Heart right ventricle (tissue), 16 donors: ENCODE results near the gene ZIC1. TPM values are rescaled to one million over a fixed set of nuclear protein-coding genes. Genes with fewer than 3 reads are reported as not detected.

ENCODE experiments used
- ATAC-seq, 8 donors: fragments of 200-7000 bp; cut with Tn5 transposase; one replicate each; pipeline ENCODE4 v1.9.1; 2020; ENCODE audit warnings: mild to moderate bottlenecking in 8 of 8, moderate library complexity in 8 of 8, moderate number of reproducible peaks in 1 of 8
- DNase-seq, 2 donors: peaks; one replicate each; pipeline ENCODE4 v3.0.0-alpha.2; 2020
- H3K27ac ChIP-seq, 10 donors: fragments of 200-600 bp; sonication (generic) in 2 of 10; one replicate each; pipeline versions ENCODE4 v1.5.0 to v1.8.0; 2020 to 2022; ENCODE audit warnings: mild to moderate bottlenecking in 3 of 10
- H3K27me3 ChIP-seq, 7 donors: fragments of 200-600 bp; one replicate each; pipeline ENCODE4 v1.8.0; 2021 to 2022; ENCODE audit warnings: mild to moderate bottlenecking in 2 of 7
- H3K36me3 ChIP-seq, 9 donors: fragments of 200-600 bp; sonication (generic) in 1 of 9; one replicate each; pipeline versions ENCODE4 v1.5.0 to v1.8.0; 2020 to 2022; ENCODE audit warnings: mild to moderate bottlenecking in 2 of 9
- H3K4me1 ChIP-seq, 9 donors: fragments of 200-600 bp; sonication (generic) in 1 of 9; one replicate each; pipeline versions ENCODE4 v1.5.0 to v1.8.0; 2020 to 2022; ENCODE audit warnings: mild to moderate bottlenecking in 4 of 9
- H3K4me3 ChIP-seq, 10 donors: fragments of 200-600 bp; sonication (generic) in 2 of 10; one replicate each; pipeline versions ENCODE4 v1.5.0 to v1.8.0; 2020 to 2022; ENCODE audit warnings: mild to moderate bottlenecking in 7 of 10, moderate library complexity in 2 of 10
- H3K9me3 ChIP-seq, 11 donors: fragments of 200-600 bp in 10 of 11; sonication (generic) in 2 of 11; one replicate each; pipeline versions ENCODE4 v1.5.0 to v1.8.0; 2013 to 2022; ENCODE audit warnings: mild to moderate bottlenecking in 2 of 11, control low read depth in 1 of 11, moderate library complexity in 1 of 11
- CTCF ChIP-seq, 9 donors: fragments of 200-600 bp; sonication (generic) in 2 of 9; IDR thresholded peaks; one replicate each; pipeline versions ENCODE4 v1.5.0 to v1.8.0; 2021 to 2022; ENCODE audit warnings: antibody characterized with exemption in 9 of 9, mild to moderate bottlenecking in 5 of 9, moderate library complexity in 1 of 9
- WGBS, 2 donors: extraction: QIAGEN DNeasy Blood & Tissue Kit; methylation state at CpG; one replicate each; pipeline ENCODE4 v1.1.7; 2013; ENCODE audit warnings: inconsistent platforms in 1 of 2; 5-methylcytosine and 5-hydroxymethylcytosine counted together
- intact Hi-C, 10 donors: fragments of 100-400 bp; cut with DNase I; formaldehyde crosslinking; loops; one replicate each; pipeline versions ENCODE4 v1.11.1 to v1.14.2; 2022
- polyA plus RNA-seq, 2 donors: library from polyadenylated mRNA; stranded (reverse); fragments of 200-250 nt; gene quantifications; one replicate each; pipeline ENCODE4 v1.2.3, GENCODE V29; 2013
- total RNA-seq, 10 donors: library from RNA; stranded (reverse); fragmentation: NEBNext Ultra II Directional in 3 of 10; extraction: Animal tissue kit (Norgen Biotek cat#: 25700) in 3 of 10; gene quantifications; one replicate each; pipeline versions ENCODE4 v1.2.1 to v1.2.4, GENCODE V29; 2021 to 2023
- donor health status: Arrhythmogenic right ventricular cardiomyopathy.
- donor health status: ischemic (EF 13 %, LVEDD 7.1; RV severe dilation, severe dysfunction).
- donor health status: healthy with polysubstance abuse.
- donor health status: DM: no; HTN: yes; CAD: no.
- donor health status: DM: no; HTN: no; CAD: no.
- donor health status: ischemic (EF 25% LVEDD 6.9; RV normal size, moderate dysfunction).
- donor health status: ischemic (EF 25% LVEDD 5.7; RV mildly dilated, moderate dysfunction).
- donor health status: healthy.
- donor health status: DM: yes; HTN: yes; CAD: no.
- donor health status: Ischemic cardiomyopathy.
- donor health status: ischemic (EF 35%, LVEDD 5.7; RV mildly dilated, moderate dysfunction).
- donor health status: nonischemic (EF 11% LVEDD 7.7; RV severe dilation, severe dysfunction).
- donor health status: DM: yes; HTN: yes; CAD: no.
- donor health status: PGD.
- donor health status: ischemic (EF 29% LVEDD 5.4; RV normal size, mild dysfunction).
- donor health status: nonischemic (EF 23%, LVEDD 6.1; RV moderate dilation, normal function).

The ZIC1 gene
- total and polyA plus RNA-seq, 12 donors, result not detected

GRCh38 chr3:147388700-147389580, 20.2 kb upstream of the ZIC1 start:
- no peak for ATAC-seq
- intact Hi-C loops, result no loop called here
- no peak for DNase-seq
- Histone ChIP-seq H3K27me3 (peaks cover 31 to 100% (median 100%) of the 10 kb centered on the region in 7 donors), H3K4me3 (no peak overlapping the region), H3K27ac (no peak overlapping the region), H3K9me3 (no peaks in the 10 kb centered on the region), H3K4me1 (peaks cover 2 to 28% (median 25%) of the 10 kb centered on the region in 9 donors), H3K36me3 (no peaks in the 10 kb centered on the region)
- WGBS, 2 donors, result 4 to 8% methylated on average over 25 of the region's 25 CpGs
- no peak for TF ChIP-seq CTCF (IDR thresholded peaks at IDR 0.05)

- no peak for ATAC-seq
These were observed 19.4 kb upstream of the ZIC1 start for GRCh38 chr3:147389717-147390116.

GRCh38 chr3:147390589-147391569, 18.3 kb upstream of the ZIC1 start:
- Histone ChIP-seq H3K27me3 (peaks cover 44 to 100% (median 100%) of the 10 kb centered on the region in 7 donors), H3K4me1 (peaks cover 2 to 33% (median 26%) of the 10 kb centered on the region in 9 donors), H3K36me3 (no peaks in the 10 kb centered on the region), H3K9me3 (no peaks in the 10 kb centered on the region), H3K27ac (no peak overlapping the region), H3K4me3 (no peak overlapping the region)
- intact Hi-C loops, result no loop called here
- DNase-seq, result no peak
- TF ChIP-seq CTCF (IDR thresholded peaks at IDR 0.05), result no peak
- no peak for ATAC-seq
- WGBS, 2 donors, result 2 to 3% methylated on average over 77 of the region's 77 CpGs

More at GRCh38 chr3:147389717-147390116, 19.4 kb upstream of the ZIC1 start:
- peaks cover 33 to 100% (median 100%) of the 10 kb centered on the region in 7 donors for H3K27me3 ChIP-seq
- 3% methylated on average over 12 of the region's 12 CpGs for WGBS, 2 donors
- no peaks in the 10 kb centered on the region for H3K36me3 ChIP-seq
- no peak overlapping the region for H3K4me3 ChIP-seq
- intact Hi-C loops, result no loop called here
- TF ChIP-seq CTCF (IDR thresholded peaks at IDR 0.05), result no peak
- H3K9me3 ChIP-seq, result no peaks in the 10 kb centered on the region
- DNase-seq, result no peak
- no peak overlapping the region for H3K27ac ChIP-seq
- peaks cover 2 to 32% (median 26%) of the 10 kb centered on the region in 9 donors for H3K4me1 ChIP-seq
